Esophagus muscularis mucosa (tissue), 4 donors: ENCODE measurements around the gene SLC9A5. TPM values are rescaled to one million over a fixed set of nuclear protein-coding genes. Genes with fewer than 3 reads are reported as not detected.

ENCODE experiments used
- DNase-seq: peaks from one replicate; pipeline ENCODE4 v3.0.0-alpha.2; 2017; ENCODE audit errors: extremely low spot score
- H3K27ac ChIP-seq, 4 donors: fragments of 200-600 bp; sonication (generic); replicated peaks in 1 of 4; 1 replicate in 3 of 4; 2 replicates in 1 of 4; pipeline ENCODE4 v1.5.1; 2016 to 2019; ENCODE audit warnings: mild to moderate bottlenecking in 1 of 4
- H3K27me3 ChIP-seq, 4 donors: fragments of 200-600 bp; sonication (generic); one replicate each; pipeline versions ENCODE4 v1.5.1 to v1.6.0; 2016 to 2019
- H3K36me3 ChIP-seq, 4 donors: fragments of 200-600 bp; sonication (generic); one replicate each; pipeline ENCODE4 v1.5.1; 2016 to 2019
- H3K4me1 ChIP-seq, 4 donors: fragments of 200-600 bp; sonication (generic); one replicate each; pipeline ENCODE4 v1.5.1; 2016 to 2019
- H3K4me3 ChIP-seq, 4 donors: fragments of 200-600 bp; sonication (generic); 1 replicate in 2 of 4; 2 replicates in 2 of 4; pipeline ENCODE4 v1.5.1; 2016 to 2019; ENCODE audit warnings: mild to moderate bottlenecking in 4 of 4, moderate library complexity in 1 of 4
- H3K9me3 ChIP-seq, 4 donors: fragments of 200-600 bp; sonication (generic); 1 replicate in 3 of 4; 2 replicates in 1 of 4; pipeline ENCODE4 v1.5.1; 2016 to 2019
- EP300 ChIP-seq: sonication (generic); formaldehyde crosslinking; IDR thresholded peaks from one replicate; pipeline ENCODE4 v1.6.1; 2017; ENCODE audit warnings: antibody characterized with exemption
- POLR2A ChIP-seq: fragments of 450-650 bp; IDR thresholded peaks from one replicate; pipeline ENCODE4 v1.6.1; 2017; ENCODE audit warnings: antibody characterized with exemption, moderate library complexity, mild to moderate bottlenecking, low read depth
- POLR2AphosphoS5 ChIP-seq, 2 donors: sonication (generic); formaldehyde crosslinking; IDR thresholded peaks; one replicate each; pipeline ENCODE4 v1.6.1; 2017; ENCODE audit warnings: antibody characterized with exemption in 2 of 2
- WGBS: methylation state at CpG from one replicate; pipeline ENCODE4 v1.1.5; 2018; 5-methylcytosine and 5-hydroxymethylcytosine counted together
- intact Hi-C: fragments of 100-400 bp; cut with DNase I; formaldehyde crosslinking; loops from one replicate; pipeline ENCODE4 v1.15.1; 2023
- total RNA-seq, 4 donors: library from RNA; depleted of rRNA; stranded (reverse); fragments of >200 nt; gene quantifications; one replicate each; pipeline versions ENCODE4 v1.1.0 to v1.2.1, GENCODE V29; 2016
- TF ChIP-seq, protein P1 (sequence below), 3 experiments: fragments of 200-600 bp in 2 of 3; fragments of 450-650 bp in 1 of 3; sonication (generic) in 2 of 3; IDR thresholded peaks; one replicate each; pipeline ENCODE4 v1.5.1; 2017 to 2019; ENCODE audit warnings: antibody characterized with exemption in 3 of 3, mild to moderate bottlenecking in 2 of 3, moderate library complexity in 1 of 3

SLC9A5 gene
- total RNA-seq, 4 donors from 2014 or later: 0.13 to 0.69 (median 0.37) TPM

DNA sequence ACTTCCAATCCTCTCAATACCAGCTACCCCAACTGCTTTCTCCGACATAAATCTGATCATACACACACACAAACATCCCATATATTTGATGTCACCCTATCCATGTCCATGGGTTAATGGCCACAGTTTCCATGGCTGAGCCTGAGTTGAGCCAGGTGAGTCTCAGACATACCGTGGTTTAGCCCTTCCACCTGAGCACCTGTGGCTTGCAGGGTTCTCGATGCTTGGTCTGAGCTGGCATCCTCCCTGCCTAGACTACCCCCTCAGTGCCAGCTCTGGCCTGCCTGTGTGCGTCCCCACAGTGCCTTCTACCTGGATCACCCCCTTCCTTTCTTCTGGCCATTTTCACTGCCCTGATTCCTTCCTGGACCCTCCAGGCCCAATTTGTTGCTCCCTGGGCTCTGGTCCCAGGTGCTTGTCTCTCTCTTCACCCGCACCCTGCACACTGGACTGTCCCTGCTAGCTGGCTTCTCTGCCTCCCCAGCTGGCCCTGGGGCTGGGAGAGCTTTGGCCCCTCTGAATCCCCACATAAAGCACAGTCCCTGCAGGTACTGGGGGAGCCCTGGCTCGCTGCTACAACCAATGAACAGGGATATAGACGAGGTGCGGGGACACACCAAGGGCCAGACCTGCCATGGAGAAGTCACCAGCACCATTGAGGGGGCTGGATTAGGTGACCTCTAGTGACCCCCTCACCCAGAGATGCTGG lies 42.5 kb upstream of the SLC9A5 start:
- intact Hi-C loops: no loop called here
- Histone ChIP-seq H3K4me3 (no peak overlapping the region), H3K27me3 (no peaks in the 10 kb centered on the region), H3K9me3 (no peaks in the 10 kb centered on the region), H3K36me3 (peaks cover 7 to 60% (median 37%) of the 10 kb centered on the region in 4 donors), H3K27ac (no peak overlapping the region), H3K4me1 (no peaks in the 10 kb centered on the region)
- no peak for DNase-seq
- 94% methylated on average over 8 of the region's 8 CpGs for WGBS
- no peak for TF ChIP-seq POLR2A
- no peak for TF ChIP-seq POLR2AphosphoS5 (IDR thresholded peaks at IDR 0.05)
- TF ChIP-seq, protein P1, sequence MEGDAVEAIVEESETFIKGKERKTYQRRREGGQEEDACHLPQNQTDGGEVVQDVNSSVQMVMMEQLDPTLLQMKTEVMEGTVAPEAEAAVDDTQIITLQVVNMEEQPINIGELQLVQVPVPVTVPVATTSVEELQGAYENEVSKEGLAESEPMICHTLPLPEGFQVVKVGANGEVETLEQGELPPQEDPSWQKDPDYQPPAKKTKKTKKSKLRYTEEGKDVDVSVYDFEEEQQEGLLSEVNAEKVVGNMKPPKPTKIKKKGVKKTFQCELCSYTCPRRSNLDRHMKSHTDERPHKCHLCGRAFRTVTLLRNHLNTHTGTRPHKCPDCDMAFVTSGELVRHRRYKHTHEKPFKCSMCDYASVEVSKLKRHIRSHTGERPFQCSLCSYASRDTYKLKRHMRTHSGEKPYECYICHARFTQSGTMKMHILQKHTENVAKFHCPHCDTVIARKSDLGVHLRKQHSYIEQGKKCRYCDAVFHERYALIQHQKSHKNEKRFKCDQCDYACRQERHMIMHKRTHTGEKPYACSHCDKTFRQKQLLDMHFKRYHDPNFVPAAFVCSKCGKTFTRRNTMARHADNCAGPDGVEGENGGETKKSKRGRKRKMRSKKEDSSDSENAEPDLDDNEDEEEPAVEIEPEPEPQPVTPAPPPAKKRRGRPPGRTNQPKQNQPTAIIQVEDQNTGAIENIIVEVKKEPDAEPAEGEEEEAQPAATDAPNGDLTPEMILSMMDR (IDR thresholded peaks at IDR 0.05): no peak
- no peak for TF ChIP-seq EP300

DNA sequence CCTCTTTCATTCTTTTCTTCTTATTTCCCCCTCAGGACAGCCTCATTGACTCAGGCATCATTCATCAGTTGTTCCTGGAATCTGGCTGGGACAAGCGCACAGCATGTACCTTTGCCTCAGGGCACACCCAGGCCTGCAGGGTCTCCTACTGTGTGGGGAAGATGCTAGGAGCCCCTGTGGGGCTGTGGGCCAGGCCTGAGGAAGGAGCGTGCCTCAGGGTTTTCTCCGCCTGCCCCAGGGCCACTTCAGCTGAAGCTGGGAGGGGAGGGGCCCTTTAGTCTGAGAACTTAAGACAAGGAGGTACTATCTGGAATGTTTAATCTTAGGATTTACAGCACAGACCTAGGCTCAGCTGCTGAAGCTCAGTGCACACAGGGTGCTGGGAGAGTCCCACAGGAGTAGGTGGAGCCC lies 41.9 kb upstream of the SLC9A5 start:
- no peak overlapping the region for H3K4me3 ChIP-seq
- no peak overlapping the region for H3K27ac ChIP-seq
- H3K36me3 ChIP-seq: peaks cover 7 to 59% (median 32%) of the 10 kb centered on the region in 4 donors
- 90% methylated on average over 3 of the region's 3 CpGs for WGBS
- no peak for TF ChIP-seq POLR2A
- TF ChIP-seq, protein P1 (IDR thresholded peaks at IDR 0.05): no peak
- TF ChIP-seq EP300: no peak
- no peak for TF ChIP-seq POLR2AphosphoS5 (IDR thresholded peaks at IDR 0.05)
- H3K9me3 ChIP-seq: no peaks in the 10 kb centered on the region
- no peak for DNase-seq
- intact Hi-C loops: no loop called here
- no peaks in the 10 kb centered on the region for H3K4me1 ChIP-seq
- H3K27me3 ChIP-seq: no peaks in the 10 kb centered on the region

DNA sequence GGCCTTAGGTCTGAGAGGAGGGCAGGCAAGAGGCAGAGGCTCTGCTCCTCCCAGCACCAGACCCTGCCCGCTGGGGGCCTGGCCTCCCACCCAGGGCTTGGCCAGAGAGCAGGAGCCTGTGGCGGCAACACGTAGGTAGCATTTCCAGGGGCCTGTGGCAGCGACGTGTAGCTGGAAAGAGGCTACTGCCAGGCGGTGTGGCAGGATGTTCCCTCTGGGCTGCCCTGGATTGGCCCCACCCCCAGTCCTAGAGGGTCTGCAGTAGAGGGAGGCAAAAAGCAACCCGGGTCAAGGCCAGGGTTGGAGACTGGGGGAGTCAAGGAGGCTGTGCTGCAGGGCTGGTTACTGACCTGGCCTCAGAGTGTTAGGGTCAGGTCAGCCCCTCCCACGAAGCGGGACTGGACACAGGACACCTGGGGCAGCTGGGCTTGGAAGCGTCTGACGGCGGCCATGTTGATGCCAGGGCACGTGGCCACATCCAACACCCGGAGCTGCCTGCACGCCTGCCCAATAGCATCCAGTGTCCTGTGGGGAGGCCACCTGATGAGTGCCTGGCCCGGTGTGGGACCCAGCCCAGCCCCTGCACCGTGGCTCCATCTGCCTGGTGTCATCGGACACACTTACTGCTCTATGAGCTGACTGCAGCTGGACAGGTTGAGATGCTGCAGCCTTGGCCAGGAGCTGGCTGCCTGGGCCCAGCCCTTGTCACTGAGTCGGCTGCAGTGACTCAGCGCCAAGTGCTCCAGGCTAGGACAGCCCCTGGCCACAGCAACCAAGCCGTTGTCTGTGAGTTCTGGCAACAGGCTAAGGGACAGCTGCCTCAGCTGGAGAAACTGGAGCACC lies 41.3 kb upstream of the SLC9A5 start:
- Histone ChIP-seq H3K27me3 (no peaks in the 10 kb centered on the region), H3K27ac (no peak overlapping the region), H3K36me3 (peaks cover 7 to 52% (median 26%) of the 10 kb centered on the region in 4 donors), H3K9me3 (no peaks in the 10 kb centered on the region), H3K4me3 (no peak overlapping the region), H3K4me1 (no peaks in the 10 kb centered on the region)
- TF ChIP-seq, protein P1 (IDR thresholded peaks at IDR 0.05): no peak
- TF ChIP-seq POLR2AphosphoS5 (IDR thresholded peaks at IDR 0.05) (no peak), POLR2A (no peak), EP300 (no peak)
- intact Hi-C loops: no loop called here
- no peak for DNase-seq
- no CpG with 5 or more reads among the region's 21 CpGs for WGBS

DNA sequence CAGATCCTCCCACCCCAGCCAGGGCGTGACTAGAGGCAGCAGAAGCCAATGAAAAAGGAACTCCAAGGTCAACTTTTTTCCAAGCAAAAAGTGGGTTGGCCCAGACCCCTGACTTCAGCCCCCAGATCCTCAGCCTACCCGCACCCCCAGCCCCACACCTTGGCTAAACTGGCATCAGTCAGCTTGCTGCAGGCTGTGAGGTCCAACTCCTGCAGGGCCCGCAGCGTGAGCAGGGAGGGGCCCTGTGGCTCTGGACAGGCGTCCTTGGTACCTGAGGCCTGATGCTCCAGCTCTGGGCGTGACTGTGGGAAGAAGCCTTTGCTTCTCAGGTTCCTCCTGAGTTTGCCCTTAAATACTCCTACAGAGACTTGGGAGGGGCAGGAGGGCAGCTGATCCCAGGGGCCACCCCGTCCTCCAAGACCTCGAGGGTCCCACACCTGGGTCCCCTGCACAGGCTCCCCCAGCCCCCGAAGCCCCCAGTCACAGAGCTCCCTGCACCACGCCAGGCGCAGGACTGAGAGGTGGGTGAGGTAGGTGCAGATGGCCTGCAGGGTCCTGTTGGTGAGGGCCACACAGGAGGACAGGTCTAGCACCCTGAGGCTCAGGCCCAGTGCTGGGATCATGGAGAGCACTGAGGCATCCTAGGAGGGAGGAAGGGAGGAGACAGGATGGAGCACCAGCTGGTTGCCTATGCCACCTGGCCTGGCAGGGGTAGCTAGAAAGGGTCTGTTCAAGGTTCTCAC lies 40.5 kb upstream of the SLC9A5 start:
- TF ChIP-seq, protein P1 (IDR thresholded peaks at IDR 0.05): no peak
- no peak for TF ChIP-seq POLR2AphosphoS5 (IDR thresholded peaks at IDR 0.05)
- TF ChIP-seq POLR2A: no peak
- no peak for TF ChIP-seq EP300
- no peak for DNase-seq
- intact Hi-C loops: no loop called here
- no peaks in the 10 kb centered on the region for H3K9me3 ChIP-seq
- no peak overlapping the region for H3K4me3 ChIP-seq
- WGBS: 83% methylated on average over 2 of the region's 11 CpGs
- no peaks in the 10 kb centered on the region for H3K27me3 ChIP-seq
- H3K4me1 ChIP-seq: peaks cover 0 to 3% (median under 1%) of the 10 kb centered on the region in 4 donors
- H3K27ac ChIP-seq: no peak overlapping the region
- peaks cover 2 to 44% (median 17%) of the 10 kb centered on the region in 4 donors for H3K36me3 ChIP-seq
